Caco-2 (cell line): ENCODE measurements around the gene DLGAP4. TPM values are rescaled to one million over a fixed set of nuclear protein-coding genes. Genes with fewer than 3 reads are reported as not detected.

Source experiments
- BruUV-seq: library from RNA; stranded (reverse); fragments of 400-500 nt; replicated peaks from 2 replicates; lab custom pipeline; 2021; lab: Mats Ljungman, UMichigan
- CTCF ChIA-PET: fragments of 300-600 bp; sonication (Branson Sonifier 250); formaldehyde crosslinking; loops from one replicate; lab custom pipeline; 2022; ENCODE audit warnings: antibody characterized with exemption; lab: Charles Lee
- POLR2A ChIA-PET: fragments of 300-600 bp; sonication (Branson Sonifier 250); formaldehyde crosslinking; loops from one replicate; lab custom pipeline; 2022; ENCODE audit warnings: antibody characterized with exemption; lab: Charles Lee
- DNase-seq, 2 experiments: peaks; one replicate each; pipeline versions ENCODE4 v3.0.0 to v3.0.0-alpha.2; 2020 to 2022
- H3K27me3 ChIP-seq: replicated peaks from 2 replicates; pipeline ENCODE4 v1.6.0; 2011; ENCODE audit warnings: low read length; ENCODE audit not compliant: control insufficient read depth, insufficient read depth
- H3K36me3 ChIP-seq: 2 replicates; pipeline ENCODE4 v1.5.1; 2011; ENCODE audit warnings: low read length; ENCODE audit not compliant: control insufficient read depth, insufficient read depth
- H3K4me1 ChIP-seq: fragments of 250-450 bp; sonication (Bioruptor Pico); 2 replicates; pipeline ENCODE4 v1.5.1; 2020; ENCODE audit warnings: mild to moderate bottlenecking
- H3K4me3 ChIP-seq: 2 replicates; pipeline ENCODE4 v1.5.1; 2011; ENCODE audit warnings: low read depth, mild to moderate bottlenecking, control low read depth, low read length
- H3K9me3 ChIP-seq: fragments of 250-450 bp; sonication (Bioruptor Pico); 2 replicates; pipeline ENCODE4 v1.5.1; 2020; ENCODE audit warnings: mild to moderate bottlenecking, moderate library complexity
- H3K27ac Mint-ChIP-seq: one replicate; pipeline ENCODE4 v1.8.0; 2022; ENCODE audit warnings: mixed read lengths; ENCODE audit not compliant: unreplicated experiment
- H3K27me3 Mint-ChIP-seq: one replicate; pipeline ENCODE4 v1.8.0; 2022; ENCODE audit warnings: mixed read lengths; ENCODE audit not compliant: insufficient read depth, unreplicated experiment
- H3K36me3 Mint-ChIP-seq: one replicate; pipeline ENCODE4 v1.8.0; 2022; ENCODE audit warnings: mild to moderate bottlenecking, mixed read lengths; ENCODE audit not compliant: insufficient read depth, unreplicated experiment
- H3K4me1 Mint-ChIP-seq: one replicate; pipeline ENCODE4 v1.8.0; 2022; ENCODE audit warnings: low read depth, mixed read lengths; ENCODE audit not compliant: unreplicated experiment
- H3K4me3 Mint-ChIP-seq: one replicate; pipeline ENCODE4 v1.8.0; 2022; ENCODE audit warnings: mild to moderate bottlenecking, moderate library complexity, mixed read lengths; ENCODE audit not compliant: unreplicated experiment
- H3K9me3 Mint-ChIP-seq: one replicate; pipeline ENCODE4 v1.8.0; 2022; ENCODE audit warnings: mixed read lengths; ENCODE audit not compliant: unreplicated experiment
- intact Hi-C: fragments of 100-400 bp; cut with micrococcal nuclease; formaldehyde crosslinking; loops from one replicate; pipeline ENCODE4 v1.10.0; 2022; ENCODE audit not compliant: unreplicated experiment
- total RNA-seq: library from RNA; stranded (reverse); gene quantifications from 2 replicates; pipeline ENCODE4 v1.2.3, GENCODE V29; 2022
- TF ChIP-seq, protein P1 (sequence below), 2 experiments: fragments of 200-600 bp in 1 of 2; IDR thresholded peaks; 1 replicate in 1 of 2; 2 replicates in 1 of 2; pipeline versions ENCODE4 v1.5.1 to v1.8.0; 2011 to 2022; ENCODE audit warnings: antibody characterized with exemption in 1 of 2, control low read depth in 1 of 2, inconsistent platforms in 1 of 2, low read depth in 1 of 2, low read length in 1 of 2, mild to moderate bottlenecking in 1 of 2, moderate library complexity in 1 of 2; ENCODE audit not compliant: insufficient read depth in 1 of 2, severe bottlenecking in 1 of 2, unreplicated experiment in 1 of 2

The DLGAP4 gene
- total RNA-seq, 1 experiment from 2014 or later = 122 TPM

DNA sequence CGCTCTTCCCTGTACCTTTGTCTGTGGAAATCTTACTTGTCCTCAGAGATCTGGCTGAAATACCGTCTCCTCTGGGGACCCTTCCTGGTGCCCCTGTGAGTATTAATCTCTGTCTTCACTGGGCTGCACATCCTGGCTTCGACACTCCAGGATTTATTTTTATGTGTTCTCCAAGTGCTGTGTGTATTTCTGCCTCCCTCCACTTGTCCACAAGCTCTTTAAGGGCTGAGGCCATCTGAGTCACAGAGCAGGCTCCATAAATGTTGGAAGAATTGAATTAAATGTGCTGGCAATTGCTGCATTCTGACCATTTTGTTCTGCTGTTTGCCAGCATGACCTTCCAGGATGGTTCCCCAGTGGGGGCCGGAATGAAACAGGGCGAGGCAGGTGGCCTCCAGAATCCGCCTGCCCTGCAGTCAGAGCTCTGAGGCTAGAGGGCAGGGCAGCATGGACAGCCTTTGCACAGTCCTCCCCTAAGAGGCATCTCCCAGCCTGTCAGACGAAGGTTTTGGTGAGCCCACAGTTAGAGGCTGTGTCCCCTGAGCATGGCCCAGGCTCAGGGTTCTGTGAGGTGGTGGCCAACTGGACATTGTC lies 105.8 kb downstream of the DLGAP4 start:
- no peak overlapping the region for H3K4me3 Mint-ChIP-seq
- Histone ChIP-seq H3K4me1 (no peaks in the 10 kb centered on the region), H3K27me3 (peaks cover 2% of the 10 kb centered on the region; the same call in 1 of the 2 replicates), H3K36me3 (no peaks in the 10 kb centered on the region), H3K4me3 (no peak overlapping the region), H3K9me3 (no peaks in the 10 kb centered on the region)
- ChIA-PET CTCF (interaction anchor here (1.6 kb wide), 1 partner anchor 8 kb away, joined by 3 read pairs; no protein-coding TSS in a partner anchor), POLR2A (no interaction called here)
- no peaks in the 10 kb centered on the region for H3K36me3 Mint-ChIP-seq
- no peak overlapping the region for H3K27ac Mint-ChIP-seq
- TF ChIP-seq, protein P1, sequence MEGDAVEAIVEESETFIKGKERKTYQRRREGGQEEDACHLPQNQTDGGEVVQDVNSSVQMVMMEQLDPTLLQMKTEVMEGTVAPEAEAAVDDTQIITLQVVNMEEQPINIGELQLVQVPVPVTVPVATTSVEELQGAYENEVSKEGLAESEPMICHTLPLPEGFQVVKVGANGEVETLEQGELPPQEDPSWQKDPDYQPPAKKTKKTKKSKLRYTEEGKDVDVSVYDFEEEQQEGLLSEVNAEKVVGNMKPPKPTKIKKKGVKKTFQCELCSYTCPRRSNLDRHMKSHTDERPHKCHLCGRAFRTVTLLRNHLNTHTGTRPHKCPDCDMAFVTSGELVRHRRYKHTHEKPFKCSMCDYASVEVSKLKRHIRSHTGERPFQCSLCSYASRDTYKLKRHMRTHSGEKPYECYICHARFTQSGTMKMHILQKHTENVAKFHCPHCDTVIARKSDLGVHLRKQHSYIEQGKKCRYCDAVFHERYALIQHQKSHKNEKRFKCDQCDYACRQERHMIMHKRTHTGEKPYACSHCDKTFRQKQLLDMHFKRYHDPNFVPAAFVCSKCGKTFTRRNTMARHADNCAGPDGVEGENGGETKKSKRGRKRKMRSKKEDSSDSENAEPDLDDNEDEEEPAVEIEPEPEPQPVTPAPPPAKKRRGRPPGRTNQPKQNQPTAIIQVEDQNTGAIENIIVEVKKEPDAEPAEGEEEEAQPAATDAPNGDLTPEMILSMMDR (IDR thresholded peaks at IDR 0.05; ENCODE audit: insufficient read depth in 1 of 2, low read depth in 1 of 2, low read length in 1 of 2, severe bottlenecking in 1 of 2, unreplicated experiment in 1 of 2) = no peak
- no peaks in the 10 kb centered on the region for H3K9me3 Mint-ChIP-seq
- H3K4me1 Mint-ChIP-seq = peaks cover 6% of the 10 kb centered on the region
- no peak for DNase-seq
- BruUV-seq = no TSS peak
- H3K27me3 Mint-ChIP-seq = peaks cover 20% of the 10 kb centered on the region
- intact Hi-C loops = no loop called here

DNA sequence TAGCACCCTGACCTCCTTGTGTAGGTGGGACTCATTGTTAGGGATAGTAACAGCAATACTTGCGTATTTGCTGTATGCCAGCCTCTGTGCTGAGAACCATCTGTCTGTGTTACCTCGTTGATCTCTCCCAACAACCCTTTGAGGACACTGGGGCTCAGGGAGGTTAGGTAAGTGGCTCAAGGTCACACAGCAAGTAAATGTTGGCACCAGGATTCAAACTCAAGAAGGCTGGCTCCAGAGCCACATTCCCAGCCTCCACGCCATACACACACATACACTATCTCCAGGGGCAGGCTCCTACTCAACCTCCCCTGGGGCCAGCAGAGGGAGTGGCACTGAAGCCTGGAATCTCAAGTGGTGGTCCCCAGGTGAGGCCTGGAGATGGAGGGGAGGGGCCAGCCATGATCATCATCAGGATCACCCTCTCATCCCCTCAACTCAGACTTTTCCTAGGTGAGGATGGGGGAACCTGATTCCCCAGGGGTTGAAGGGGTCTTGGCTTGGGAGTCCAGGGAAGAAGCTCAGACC lies 109.4 kb downstream of the DLGAP4 start:
- TF ChIP-seq, protein P1 (IDR thresholded peaks at IDR 0.05; ENCODE audit: insufficient read depth in 1 of 2, low read depth in 1 of 2, low read length in 1 of 2, severe bottlenecking in 1 of 2, unreplicated experiment in 1 of 2) = no peak
- no peaks in the 10 kb centered on the region for H3K9me3 Mint-ChIP-seq
- H3K36me3 Mint-ChIP-seq = no peaks in the 10 kb centered on the region
- Histone ChIP-seq H3K9me3 (0 out of 2 replicates have a peak, but pooled peaks cover 9% of the 10 kb centered on the region), H3K4me1 (no peaks in the 10 kb centered on the region), H3K27me3 (peaks cover 2% of the 10 kb centered on the region; the same call in 1 of the 2 replicates), H3K36me3 (no peaks in the 10 kb centered on the region), H3K4me3 (no peak overlapping the region)
- peaks cover 16% of the 10 kb centered on the region for H3K27me3 Mint-ChIP-seq
- intact Hi-C loops = no loop called here
- no peak overlapping the region for H3K4me3 Mint-ChIP-seq
- ChIA-PET POLR2A (no interaction called here), CTCF (no interaction called here)
- DNase-seq = no peak
- BruUV-seq = no TSS peak
- no peak overlapping the region for H3K27ac Mint-ChIP-seq
- H3K4me1 Mint-ChIP-seq = no peaks in the 10 kb centered on the region

DNA sequence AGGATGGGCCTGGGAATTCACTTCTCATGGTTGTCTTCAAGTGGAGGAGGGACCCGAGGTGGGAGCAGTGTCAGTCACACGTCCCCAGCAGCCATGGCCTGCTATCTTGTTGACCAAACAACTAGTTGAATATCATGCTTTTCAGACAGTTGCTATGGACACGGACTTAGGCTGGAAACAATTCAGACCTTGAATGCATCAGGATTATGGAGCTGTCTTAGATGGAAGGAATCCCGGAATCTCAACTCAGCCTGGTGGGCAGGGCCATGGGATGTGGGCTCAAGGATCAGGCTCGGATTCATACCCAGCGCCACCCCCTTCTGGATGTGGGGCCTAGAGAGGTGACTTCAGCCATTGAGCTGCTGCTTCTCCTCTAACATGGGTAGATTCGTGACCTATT lies 112.6 kb downstream of the DLGAP4 start:
- no peak overlapping the region for H3K27ac Mint-ChIP-seq
- no TSS peak for BruUV-seq
- intact Hi-C loops = no loop called here
- Histone ChIP-seq H3K4me1 (no peaks in the 10 kb centered on the region), H3K9me3 (0 out of 2 replicates have a peak, but pooled peaks cover 9% of the 10 kb centered on the region), H3K4me3 (no peak overlapping the region), H3K36me3 (no peaks in the 10 kb centered on the region), H3K27me3 (no peaks in the 10 kb centered on the region; the same call in 1 of the 2 replicates)
- ChIA-PET CTCF (no interaction called here), POLR2A (no interaction called here)
- TF ChIP-seq, protein P1 (IDR thresholded peaks at IDR 0.05; ENCODE audit: insufficient read depth in 1 of 2, low read depth in 1 of 2, low read length in 1 of 2, severe bottlenecking in 1 of 2, unreplicated experiment in 1 of 2) = no peak
- DNase-seq = no peak
- H3K4me3 Mint-ChIP-seq = no peak overlapping the region
- H3K27me3 Mint-ChIP-seq = peaks cover 20% of the 10 kb centered on the region
- H3K36me3 Mint-ChIP-seq = no peaks in the 10 kb centered on the region
- H3K4me1 Mint-ChIP-seq = no peaks in the 10 kb centered on the region
- H3K9me3 Mint-ChIP-seq = no peaks in the 10 kb centered on the region
